Fibroblast of lung (primary cell): ENCODE measurements around the gene BCAR3. TPM values are rescaled to one million over a fixed set of nuclear protein-coding genes. Genes with fewer than 3 reads are reported as not detected.

Source experiments
- DNase-seq, 2 donors: peaks; one replicate each; pipeline versions ENCODE4 v3.0.0 to v3.0.0-alpha.2; 2010; ENCODE audit warnings: low read depth in 2 of 2
- H2AFZ ChIP-seq: 2 replicates; pipeline ENCODE4 v1.5.1; 2012; ENCODE audit warnings: low read length, control low read depth, inconsistent platforms
- H3K27ac ChIP-seq: 2 replicates; pipeline ENCODE4 v1.5.1; 2011; ENCODE audit warnings: low read length, control low read depth; ENCODE audit not compliant: insufficient read depth
- H3K27me3 ChIP-seq: 2 replicates; pipeline ENCODE4 v1.5.1; 2011; ENCODE audit warnings: mild to moderate bottlenecking, low read length; ENCODE audit not compliant: control insufficient read depth, insufficient read depth
- H3K36me3 ChIP-seq: 2 replicates; pipeline ENCODE4 v1.5.1; 2011; ENCODE audit warnings: low read length; ENCODE audit not compliant: control insufficient read depth, insufficient read depth
- H3K4me1 ChIP-seq: 2 replicates; pipeline ENCODE4 v1.5.1; 2011; ENCODE audit warnings: low read length; ENCODE audit not compliant: control insufficient read depth, insufficient read depth; ENCODE audit errors: extremely low read depth
- H3K4me2 ChIP-seq: 2 replicates; pipeline ENCODE4 v1.5.1; 2011; ENCODE audit warnings: low read length, control low read depth; ENCODE audit not compliant: insufficient read depth; ENCODE audit errors: extremely low read depth
- H3K4me3 ChIP-seq, 4 experiments: fragments of 200-600 bp in 1 of 4; sonication (generic) in 1 of 4; replicated peaks in 1 of 4; 2 replicates each; pipeline ENCODE4 v1.5.1; 2011 to 2016; ENCODE audit warnings: low read length in 4 of 4, low read depth in 3 of 4, mild to moderate bottlenecking in 3 of 4, control low read depth in 2 of 4, inconsistent platforms in 1 of 4, mixed read lengths in 1 of 4; ENCODE audit not compliant: insufficient read depth in 1 of 4; ENCODE audit errors: control extremely low read depth in 1 of 4
- H3K79me2 ChIP-seq: 2 replicates; pipeline ENCODE4 v1.5.1; 2012; ENCODE audit warnings: mild to moderate bottlenecking, low read length, inconsistent platforms; ENCODE audit not compliant: control insufficient read depth, insufficient read depth
- H3K9ac ChIP-seq: 2 replicates; pipeline ENCODE4 v1.5.1; 2011; ENCODE audit warnings: mild to moderate bottlenecking, low read length, control low read depth; ENCODE audit not compliant: insufficient read depth
- H3K9me3 ChIP-seq: 2 replicates; pipeline ENCODE4 v1.5.1; 2012; ENCODE audit warnings: low read depth, low read length; ENCODE audit not compliant: control insufficient read depth, insufficient read depth
- H4K20me1 ChIP-seq: 2 replicates; pipeline ENCODE4 v1.5.1; 2011; ENCODE audit warnings: low read length; ENCODE audit not compliant: control insufficient read depth, insufficient read depth; ENCODE audit errors: extremely low read depth
- CTCF ChIP-seq, 2 donors: IDR thresholded peaks in 1 of 2; conservative IDR thresholded peaks in 1 of 2; 1 replicate in 1 of 2; 2 replicates in 1 of 2; pipeline ENCODE4 v1.5.1; 2011 to 2012; ENCODE audit warnings: low read length in 2 of 2, control low read depth in 1 of 2, inconsistent platforms in 1 of 2, low read depth in 1 of 2, mild to moderate bottlenecking in 1 of 2
- EZH2 ChIP-seq: IDR thresholded peaks from 2 replicates; pipeline ENCODE4 v1.5.1; 2012; ENCODE audit warnings: low read length, control low read depth, mild to moderate bottlenecking; ENCODE audit errors: missing control alignments
- polyA plus RNA-seq, 2 donors: library from polyadenylated mRNA; depleted of rRNA in 1 of 2; stranded (reverse) in 1 of 2; unstranded in 1 of 2; fragments of >200 nt; gene quantifications; 2 replicates each; pipeline ENCODE4 v1.2.1, GENCODE V29; 2011 to 2012; ENCODE audit warnings: missing spikeins in 1 of 2
- total RNA-seq: library from RNA; depleted of rRNA; stranded (reverse); fragments of >200 nt; gene quantifications from 2 replicates; pipeline ENCODE4 v1.2.1, GENCODE V29; 2014

BCAR3 gene
- total and polyA plus RNA-seq, 2 donors (not counting 1 experiment from before 2014, with no cell fraction given): 12.6 to 35.2 TPM

- no peak overlapping the region for H3K4me3 ChIP-seq
- H3K4me1 ChIP-seq: peaks cover 25% of the 10 kb centered on the region
- DNase-seq: no peak
- no peaks in the 10 kb centered on the region for H3K9me3 ChIP-seq
- no peak for TF ChIP-seq EZH2
- no peak for TF ChIP-seq CTCF (conservative IDR thresholded peaks at IDR 0.05 in 1 of 2, IDR thresholded peaks at IDR 0.05 in 1 of 2; ENCODE audit: low read depth in 1 of 2, low read length in 2 of 2)
- H3K79me2 ChIP-seq: no peaks in the 10 kb centered on the region
- no peak overlapping the region for H3K9ac ChIP-seq
- H3K4me2 ChIP-seq: peak overlapping the region; percentile 33
- no peaks in the 10 kb centered on the region for H3K27me3 ChIP-seq
- H2AFZ ChIP-seq: no peak overlapping the region
- no peaks in the 10 kb centered on the region for H3K36me3 ChIP-seq
- no peaks in the 10 kb centered on the region for H4K20me1 ChIP-seq
- no peak overlapping the region for H3K27ac ChIP-seq
Measured at GRCh38 chr1:93690921-93691789, 9.5 kb upstream of the BCAR3 start.

GRCh38 chr1:93690341-93690740 lies 8.7 kb upstream of the BCAR3 start:
- no peak overlapping the region for H3K4me3 ChIP-seq
- H3K27me3 ChIP-seq: no peaks in the 10 kb centered on the region
- no peak overlapping the region for H2AFZ ChIP-seq
- no peaks in the 10 kb centered on the region for H3K36me3 ChIP-seq
- H4K20me1 ChIP-seq: no peaks in the 10 kb centered on the region
- TF ChIP-seq EZH2 (no peak), CTCF (conservative IDR thresholded peaks at IDR 0.05 in 1 of 2, IDR thresholded peaks at IDR 0.05 in 1 of 2; ENCODE audit: low read depth in 1 of 2, low read length in 2 of 2) (no peak)
- no peaks in the 10 kb centered on the region for H3K9me3 ChIP-seq
- no peak for DNase-seq
- no peak overlapping the region for H3K9ac ChIP-seq
- peaks cover 25% of the 10 kb centered on the region for H3K4me1 ChIP-seq
- H3K27ac ChIP-seq: no peak overlapping the region
- H3K4me2 ChIP-seq: no peak overlapping the region
- H3K79me2 ChIP-seq: no peaks in the 10 kb centered on the region

GRCh38 chr1:93689521-93690223 lies 8.0 kb upstream of the BCAR3 start:
- Histone ChIP-seq H3K4me1 (peaks cover 25% of the 10 kb centered on the region), H3K36me3 (no peaks in the 10 kb centered on the region), H3K9ac (no peak overlapping the region), H3K4me2 (no peak overlapping the region), H3K27me3 (no peaks in the 10 kb centered on the region), H3K79me2 (no peaks in the 10 kb centered on the region), H3K4me3 (no peak overlapping the region), H4K20me1 (no peaks in the 10 kb centered on the region), H2AFZ (no peak overlapping the region), H3K9me3 (no peaks in the 10 kb centered on the region), H3K27ac (no peak overlapping the region)
- no peak for DNase-seq
- TF ChIP-seq CTCF (conservative IDR thresholded peaks at IDR 0.05 in 1 of 2, IDR thresholded peaks at IDR 0.05 in 1 of 2; ENCODE audit: low read depth in 1 of 2, low read length in 2 of 2): no peak
